GM19395 (cell line): ENCODE results near the gene IL20.

Source experiments
- ATAC-seq: cut with Tn5 transposase; IDR thresholded peaks from one replicate; pipeline ENCODE4 v1.9.1; 2021; ENCODE audit warnings: mild to moderate bottlenecking, moderate library complexity; ENCODE audit not compliant: unreplicated experiment

IL20 gene

GRCh38 chr1:206899717-206900116, 34.3 kb downstream of the IL20 start:
- ATAC-seq: no peak

GRCh38 chr1:206900149-206900548, 34.7 kb downstream of the IL20 start:
- no peak for ATAC-seq

- no peak for ATAC-seq
These were observed 36.5 kb downstream of the IL20 start for GRCh38 chr1:206901944-206902343.

GRCh38 chr1:206902702-206903101, 37.3 kb downstream of the IL20 start:
- ATAC-seq: no peak

GRCh38 chr1:206903687-206904086, 38.3 kb downstream of the IL20 start:
- no peak for ATAC-seq

- ATAC-seq: no peak
These were observed 39.2 kb downstream of the IL20 start for GRCh38 chr1:206904423-206905142.

- no peak for ATAC-seq
These were observed 40.1 kb downstream of the IL20 start for GRCh38 chr1:206905295-206906164.

- ATAC-seq: no peak
These were observed 42.0 kb downstream of the IL20 start for GRCh38 chr1:206907304-206907991.

- ATAC-seq: no peak
These were observed 42.6 kb downstream of the IL20 start for GRCh38 chr1:206908038-206908437.

GRCh38 chr1:206909161-206909882, 43.9 kb downstream of the IL20 start:
- ATAC-seq: no peak

- ATAC-seq: no peak
These were observed 44.5 kb downstream of the IL20 start for GRCh38 chr1:206909883-206910318.

- no peak for ATAC-seq
These were observed 45.7 kb downstream of the IL20 start for GRCh38 chr1:206911064-206911663.

GRCh38 chr1:206912445-206913095, 47.1 kb downstream of the IL20 start:
- peak; percentile 51 for ATAC-seq

GRCh38 chr1:206913766-206914537, 48.5 kb downstream of the IL20 start:
- no peak for ATAC-seq

- ATAC-seq: no peak
These were observed 49.8 kb downstream of the IL20 start for GRCh38 chr1:206915030-206915735.

- ATAC-seq: no peak
These were observed 50.7 kb downstream of the IL20 start for GRCh38 chr1:206916000-206916709.

- ATAC-seq: no peak
These were observed 52.7 kb downstream of the IL20 start for GRCh38 chr1:206918076-206918475.
